OCI-LY7 (cell line): ENCODE results near the gene OR52N1. TPM values are rescaled to one million over a fixed set of nuclear protein-coding genes. Genes with fewer than 3 reads are reported as not detected.

Experiments
- BruUV-seq: library from RNA; stranded (reverse); fragments of 400-500 nt; replicated peaks from 2 replicates; lab custom pipeline; 2021; lab: Mats Ljungman, UMichigan
- CTCF ChIA-PET: fragments of 300-600 bp; sonication (Branson Sonifier 250); formaldehyde crosslinking; loops from one replicate; lab custom pipeline; 2022; ENCODE audit warnings: antibody characterized with exemption; ENCODE audit not compliant: unreplicated experiment; lab: Charles Lee
- POLR2A ChIA-PET: fragments of 300-600 bp; sonication (Branson Sonifier 250); formaldehyde crosslinking; loops from one replicate; lab custom pipeline; 2022; ENCODE audit warnings: antibody characterized with exemption; lab: Charles Lee
- DNase-seq: peaks from one replicate; pipeline ENCODE4 v3.0.0-alpha.2; 2015; ENCODE audit warnings: low spot score
- H2AFZ ChIP-seq: fragments of 200-600 bp; sonication (generic), shearing (Covaris generic); 2 replicates; pipeline ENCODE4 v1.6.1; 2014; ENCODE audit warnings: mild to moderate bottlenecking, antibody characterized with exemption, low read length, moderate library complexity
- H3K27ac ChIP-seq: fragments of 200-600 bp; sonication (generic); 2 replicates; pipeline ENCODE4 v1.5.1; 2014; ENCODE audit warnings: mixed run types, low read depth, mild to moderate bottlenecking, moderate library complexity, low read length, inconsistent platforms; ENCODE audit not compliant: poor library complexity, severe bottlenecking
- H3K36me3 ChIP-seq: fragments of 200-600 bp; sonication (generic); 2 replicates; pipeline ENCODE4 v1.6.1; 2014; ENCODE audit warnings: mild to moderate bottlenecking, antibody characterized with exemption, low read length, moderate library complexity, mixed read lengths; ENCODE audit not compliant: insufficient read depth
- H3K4me1 ChIP-seq: fragments of 200-600 bp; sonication (generic); 2 replicates; pipeline ENCODE4 v1.5.1; 2014; ENCODE audit warnings: mild to moderate bottlenecking, low read length; ENCODE audit not compliant: insufficient read depth, poor library complexity, severe bottlenecking
- H3K4me2 ChIP-seq: fragments of 200-600 bp; sonication (generic); 2 replicates; pipeline ENCODE4 v1.6.1; 2014; ENCODE audit warnings: mild to moderate bottlenecking, low read length
- H3K4me3 ChIP-seq: fragments of 200-600 bp; sonication (generic); 2 replicates; pipeline ENCODE4 v1.5.1; 2014; ENCODE audit warnings: mild to moderate bottlenecking, low read depth, low read length; ENCODE audit not compliant: poor library complexity, severe bottlenecking
- H3K79me2 ChIP-seq: fragments of 200-600 bp; sonication (generic); 2 replicates; pipeline ENCODE4 v1.6.1; 2016; ENCODE audit warnings: low read depth, mild to moderate bottlenecking, low read length, moderate library complexity, mixed read lengths; ENCODE audit not compliant: insufficient read depth
- H3K9me2 ChIP-seq: fragments of 200-600 bp; sonication (generic); 2 replicates; pipeline ENCODE4 v1.6.1; 2016; ENCODE audit warnings: mild to moderate bottlenecking, low read length, mixed read lengths; ENCODE audit not compliant: insufficient read depth
- H3K9me3 ChIP-seq: fragments of 200-600 bp; sonication (generic); 2 replicates; pipeline ENCODE4 v1.6.1; 2014; ENCODE audit warnings: mild to moderate bottlenecking, mixed run types, low read length, mixed read lengths
- H4K20me1 ChIP-seq: fragments of 200-600 bp; sonication (generic); 2 replicates; pipeline ENCODE4 v1.6.1; 2014; ENCODE audit warnings: mild to moderate bottlenecking, antibody characterized with exemption, low read length, moderate library complexity, mixed read lengths; ENCODE audit not compliant: insufficient read depth
- EZH2phosphoT487 ChIP-seq: fragments of 200-600 bp; sonication (generic); IDR thresholded peaks from 2 replicates; pipeline ENCODE4 v1.6.1; 2018; ENCODE audit warnings: low read depth, borderline replicate concordance, mild to moderate bottlenecking, mixed run types, antibody characterized with exemption, low read length, moderate library complexity, mixed read lengths
- intact Hi-C: fragments of 100-400 bp; cut with micrococcal nuclease; formaldehyde crosslinking; loops from one replicate; pipeline ENCODE4 v1.10.0; 2022; ENCODE audit not compliant: unreplicated experiment
- total RNA-seq, 2 experiments: library from RNA; depleted of rRNA in 1 of 2; stranded (reverse); fragments of >200 nt in 1 of 2; shearing (Covaris generic) in 1 of 2; gene quantifications; 2 replicates each; pipeline ENCODE4 v1.2.3, GENCODE V29; 2014 to 2022
- TF ChIP-seq, protein P1 (sequence below): fragments of 200-600 bp; sonication (generic); conservative IDR thresholded peaks from 2 replicates; pipeline ENCODE4 v1.5.1; 2014; ENCODE audit warnings: mild to moderate bottlenecking, antibody characterized with exemption, low read length, moderate library complexity, mixed read lengths

OR52N1 gene
- total RNA-seq, 2 experiments from 2014 or later, result not detected

DNA sequence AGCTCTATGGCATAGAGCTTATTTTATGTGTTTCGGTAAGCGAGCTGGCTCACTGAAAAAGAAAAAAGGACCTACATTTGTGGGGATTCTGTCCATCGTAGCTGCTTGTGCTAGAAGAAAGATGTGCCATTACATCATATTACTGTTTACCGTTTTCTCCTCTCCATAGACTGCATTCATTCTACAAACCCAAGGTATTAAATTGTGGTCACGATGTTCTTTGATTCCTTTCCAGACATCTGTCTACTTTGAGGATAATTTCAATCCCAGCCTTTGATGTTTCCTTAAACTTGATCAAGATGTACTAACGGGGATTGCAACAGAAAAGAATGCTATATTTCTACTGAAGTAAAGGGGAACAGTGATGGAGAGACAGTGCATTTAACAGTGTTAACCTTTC is 5.5 kb upstream of the OR52N1 start:
- H3K4me3 ChIP-seq, result no peak overlapping the region
- TF ChIP-seq EZH2phosphoT487, result no peak
- TF ChIP-seq, protein P1, sequence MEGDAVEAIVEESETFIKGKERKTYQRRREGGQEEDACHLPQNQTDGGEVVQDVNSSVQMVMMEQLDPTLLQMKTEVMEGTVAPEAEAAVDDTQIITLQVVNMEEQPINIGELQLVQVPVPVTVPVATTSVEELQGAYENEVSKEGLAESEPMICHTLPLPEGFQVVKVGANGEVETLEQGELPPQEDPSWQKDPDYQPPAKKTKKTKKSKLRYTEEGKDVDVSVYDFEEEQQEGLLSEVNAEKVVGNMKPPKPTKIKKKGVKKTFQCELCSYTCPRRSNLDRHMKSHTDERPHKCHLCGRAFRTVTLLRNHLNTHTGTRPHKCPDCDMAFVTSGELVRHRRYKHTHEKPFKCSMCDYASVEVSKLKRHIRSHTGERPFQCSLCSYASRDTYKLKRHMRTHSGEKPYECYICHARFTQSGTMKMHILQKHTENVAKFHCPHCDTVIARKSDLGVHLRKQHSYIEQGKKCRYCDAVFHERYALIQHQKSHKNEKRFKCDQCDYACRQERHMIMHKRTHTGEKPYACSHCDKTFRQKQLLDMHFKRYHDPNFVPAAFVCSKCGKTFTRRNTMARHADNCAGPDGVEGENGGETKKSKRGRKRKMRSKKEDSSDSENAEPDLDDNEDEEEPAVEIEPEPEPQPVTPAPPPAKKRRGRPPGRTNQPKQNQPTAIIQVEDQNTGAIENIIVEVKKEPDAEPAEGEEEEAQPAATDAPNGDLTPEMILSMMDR, result no peak
- POLR2A ChIA-PET, result interaction anchor here (0.7 kb wide), 2 partner anchors 59 to 1169 kb away, joined by 3 to 4 read pairs; no protein-coding TSS in a partner anchor
- H4K20me1 ChIP-seq, result no peaks in the 10 kb centered on the region
- intact Hi-C loops, result no loop called here
- no peak overlapping the region for H3K27ac ChIP-seq
- no peaks in the 10 kb centered on the region for H3K9me2 ChIP-seq
- BruUV-seq, result no TSS peak
- DNase-seq, result no peak
- H3K36me3 ChIP-seq, result no peaks in the 10 kb centered on the region
- CTCF ChIA-PET, result no interaction called here
- H3K4me1 ChIP-seq, result no peaks in the 10 kb centered on the region
- H3K4me2 ChIP-seq, result no peak overlapping the region
- H3K9me3 ChIP-seq, result no peaks in the 10 kb centered on the region
- H2AFZ ChIP-seq, result no peak overlapping the region
- no peaks in the 10 kb centered on the region for H3K79me2 ChIP-seq

DNA sequence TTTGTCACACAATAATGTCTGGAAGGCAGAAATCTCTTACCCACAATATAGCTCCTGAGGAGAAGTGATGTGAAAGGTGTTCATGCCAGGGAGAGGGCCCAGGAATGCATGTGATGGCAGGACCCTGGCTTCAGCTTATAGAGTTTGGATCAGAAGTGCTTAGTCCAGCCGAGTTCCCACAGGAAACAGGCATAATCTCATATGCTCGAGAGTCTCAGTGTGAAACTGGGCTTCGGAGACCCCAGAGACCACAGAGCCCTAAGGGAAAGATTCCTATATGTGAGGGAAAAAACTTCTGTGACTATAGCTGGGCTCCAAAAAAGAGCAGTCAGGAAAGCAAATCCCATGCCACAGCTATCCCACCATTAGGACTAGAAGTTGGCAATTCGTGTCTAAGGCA is 7.8 kb downstream of the OR52N1 start, which contains the start of gene OR52N5:
TSS of gene OR52N5 (minus strand) at position 101 of the 400 bp plus-strand sequence. CDS start 4,721 bp downstream, outside the sequence.
- no peak for TF ChIP-seq EZH2phosphoT487
- TF ChIP-seq, protein P1, result no peak
- Histone ChIP-seq H3K4me1 (no peaks in the 10 kb centered on the region), H2AFZ (no peak within 1 kb of the TSS), H3K9me3 (no peaks in the 10 kb centered on the region), H3K27ac (no peak within 1 kb of the TSS), H3K36me3 (no peaks in the 10 kb centered on the region), H4K20me1 (no peaks in the 10 kb centered on the region), H3K4me2 (no peak within 1 kb of the TSS), H3K9me2 (no peaks in the 10 kb centered on the region), H3K4me3 (no peak within 1 kb of the TSS), H3K79me2 (no peaks in the 10 kb centered on the region)
- DNase-seq, result no peak
- ChIA-PET CTCF (no interaction called here), POLR2A (interaction anchor here (1.7 kb wide), 1 partner anchor 12 kb away, joined by 5 read pairs; no protein-coding TSS in a partner anchor)
- intact Hi-C loops, result no loop called here
- BruUV-seq, result no TSS peak

DNA sequence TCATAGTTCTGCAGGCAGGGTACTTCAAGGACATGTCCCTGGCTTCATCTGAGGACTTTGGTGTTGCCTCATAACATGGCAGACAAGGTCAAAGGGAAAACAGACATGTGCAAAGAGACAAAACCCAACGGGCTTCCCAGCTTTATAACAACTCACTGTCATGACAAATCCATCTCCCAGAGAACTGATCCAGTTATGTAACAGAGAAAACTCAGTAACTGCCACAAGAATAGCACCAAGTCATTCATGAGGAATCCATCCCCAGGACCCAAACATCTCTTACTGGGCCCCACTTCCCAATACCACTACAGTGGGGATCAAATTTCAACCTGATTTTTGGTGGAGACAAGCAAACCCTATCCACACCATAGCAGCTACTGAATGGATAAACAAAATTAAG is 24.0 kb downstream of the OR52N1 start:
- intact Hi-C loops, result no loop called here
- ChIA-PET POLR2A (no interaction called here), CTCF (no interaction called here)
- Histone ChIP-seq H3K4me1 (no peaks in the 10 kb centered on the region), H3K79me2 (no peaks in the 10 kb centered on the region), H3K9me3 (no peaks in the 10 kb centered on the region), H3K4me3 (no peak overlapping the region), H3K27ac (no peak overlapping the region), H3K4me2 (no peak overlapping the region), H2AFZ (no peak overlapping the region), H3K9me2 (no peaks in the 10 kb centered on the region), H4K20me1 (no peaks in the 10 kb centered on the region), H3K36me3 (no peaks in the 10 kb centered on the region)
- no TSS peak for BruUV-seq
- no peak for DNase-seq
- TF ChIP-seq, protein P1, result no peak
- TF ChIP-seq EZH2phosphoT487, result no peak
